ENCODE measurements around the gene NTNG1.

NTNG1 gene

GRCh38 chr1:107459204-107459904, 318.5 kb downstream of the NTNG1 start:
- DNase-seq (ENCODE audit: low read depth) = no peak

- no peak for DNase-seq (ENCODE audit: low read depth)
Observed at GRCh38 chr1:107460035-107460434, 319.2 kb downstream of the NTNG1 start.

GRCh38 chr1:107464827-107465226, 324.0 kb downstream of the NTNG1 start:
- no peak for DNase-seq (ENCODE audit: low read depth)

GRCh38 chr1:107467286-107467685, 326.4 kb downstream of the NTNG1 start:
- DNase-seq (ENCODE audit: low read depth) = no peak

GRCh38 chr1:107467811-107468210, 327.0 kb downstream of the NTNG1 start:
- DNase-seq (ENCODE audit: low read depth) = no peak

- DNase-seq (ENCODE audit: low read depth) = no peak
Observed at GRCh38 chr1:107473065-107473464, 332.2 kb downstream of the NTNG1 start.

GRCh38 chr1:107474877-107475612, 334.2 kb downstream of the NTNG1 start:
- peak; percentile 9 for DNase-seq (ENCODE audit: low read depth)

GRCh38 chr1:107477233-107477632, 336.4 kb downstream of the NTNG1 start:
- DNase-seq (ENCODE audit: low read depth) = no peak

- no peak for DNase-seq (ENCODE audit: low read depth)
Observed at GRCh38 chr1:107479865-107480350, 339.1 kb downstream of the NTNG1 start.

- no peak for DNase-seq (ENCODE audit: low read depth)
Observed at GRCh38 chr1:107480548-107481415, 339.9 kb downstream of the NTNG1 start.

- DNase-seq (ENCODE audit: low read depth) = no peak
Observed at GRCh38 chr1:107481756-107482384, 341.0 kb downstream of the NTNG1 start.

GRCh38 chr1:107483949-107484348, 343.1 kb downstream of the NTNG1 start:
- DNase-seq (ENCODE audit: low read depth) = no peak

GRCh38 chr1:107486349-107486748, 345.5 kb downstream of the NTNG1 start:
- DNase-seq (ENCODE audit: low read depth) = no peak

- no peak for DNase-seq (ENCODE audit: low read depth)
Observed at GRCh38 chr1:107487506-107487905, 346.7 kb downstream of the NTNG1 start.

GRCh38 chr1:107491582-107491981, 350.7 kb downstream of the NTNG1 start:
- DNase-seq (ENCODE audit: low read depth) = no peak

GRCh38 chr1:107493111-107493716, 352.4 kb downstream of the NTNG1 start:
- no peak for DNase-seq (ENCODE audit: low read depth)

- DNase-seq (ENCODE audit: low read depth) = no peak
Observed at GRCh38 chr1:107494061-107494460, 353.2 kb downstream of the NTNG1 start.

- DNase-seq (ENCODE audit: low read depth) = no peak
Observed at GRCh38 chr1:107496002-107496401, 355.2 kb downstream of the NTNG1 start.

- DNase-seq (ENCODE audit: low read depth) = no peak
Observed at GRCh38 chr1:107499139-107499744, 358.4 kb downstream of the NTNG1 start.

GRCh38 chr1:107501081-107501605, 360.3 kb downstream of the NTNG1 start:
- no peak for DNase-seq (ENCODE audit: low read depth)

GRCh38 chr1:107510347-107510746, 369.5 kb downstream of the NTNG1 start:
- DNase-seq (ENCODE audit: low read depth) = no peak
